GM12878 (cell line): Measurements from ENCODE around the gene ANKRD31. TPM values are rescaled to one million over a fixed set of nuclear protein-coding genes. Genes with fewer than 3 reads are reported as not detected.
A peak's percentile ranks its signal among the peaks of the same experiment; 100 is the strongest.

ENCODE experiments used
- ATAC-seq: fragments of 200-7000 bp; cut with Tn5 transposase; 3 replicates; pipeline ENCODE4 v1.9.1; 2020; ENCODE audit warnings: mild to moderate bottlenecking, moderate library complexity
- BruUV-seq: library from RNA; stranded (reverse); fragments of 400-500 nt; replicated peaks from 2 replicates; lab custom pipeline; 2021; lab: Mats Ljungman, UMichigan
- CTCF ChIA-PET: fragments of 300-600 bp; sonication (Branson Sonifier 250); formaldehyde crosslinking; extraction: SDS; loops from one replicate; lab custom pipeline; 2021; ENCODE audit warnings: inconsistent platforms; lab: Yijun Ruan, JAX
- POLR2A ChIA-PET: fragments of 350-600 bp; formaldehyde crosslinking; extraction: SDS; loops from one replicate; lab custom pipeline; 2021; ENCODE audit warnings: inconsistent platforms; lab: Charles Lee
- RAD21 ChIA-PET: fragments of 300-600 bp; sonication (Branson Sonifier 250); formaldehyde crosslinking; loops from one replicate; lab custom pipeline; 2023; ENCODE audit warnings: antibody characterized with exemption; ENCODE audit not compliant: unreplicated experiment; lab: Charles Lee
- SMC1A ChIA-PET: fragments of 300-600 bp; sonication (Branson Sonifier 250); formaldehyde crosslinking; loops from one replicate; lab custom pipeline; 2023; ENCODE audit not compliant: unreplicated experiment, uncharacterized antibody; lab: Charles Lee
- DNase-seq: peaks from one replicate; pipeline ENCODE4 v3.0.0-alpha.2; 2011; ENCODE audit warnings: low read depth, low spot score
- FAIRE-seq: peaks from 3 replicates; lab custom pipeline; 2011; peaks lifted over from hg19 to GRCh38; lab: Jason Lieb, UNC
- H2AFZ ChIP-seq: 2 replicates; pipeline ENCODE4 v1.6.0; 2011; ENCODE audit warnings: low read depth, low read length, control low read depth; ENCODE audit not compliant: control insufficient read depth
- H3K27ac ChIP-seq: 2 replicates; pipeline ENCODE4 v1.5.1; 2011; ENCODE audit warnings: control low read depth; ENCODE audit not compliant: control insufficient read depth, insufficient read depth
- H3K27me3 ChIP-seq, 2 experiments: replicated peaks in 1 of 2; 2 replicates each; pipeline versions ENCODE4 v1.6.0 to v1.6.1; 2011; ENCODE audit warnings: low read length in 1 of 2; ENCODE audit not compliant: control insufficient read depth in 2 of 2, insufficient read depth in 2 of 2
- H3K36me3 ChIP-seq, 2 experiments: 2 replicates each; pipeline ENCODE4 v1.5.1; 2011; ENCODE audit warnings: low read length in 1 of 2; ENCODE audit not compliant: control insufficient read depth in 2 of 2, insufficient read depth in 2 of 2
- H3K4me1 ChIP-seq: 2 replicates; pipeline ENCODE4 v1.6.1; 2011; ENCODE audit warnings: mild to moderate bottlenecking, low read length, moderate library complexity, mixed read lengths; ENCODE audit not compliant: control insufficient read depth, insufficient read depth
- H3K4me2 ChIP-seq: 2 replicates; pipeline ENCODE4 v1.6.0; 2011; ENCODE audit warnings: control low read depth; ENCODE audit not compliant: control insufficient read depth, insufficient read depth
- H3K4me3 ChIP-seq: fragments of 200-600 bp; sonication (generic); 2 replicates; pipeline ENCODE4 v1.5.1; 2016
- H3K79me2 ChIP-seq: 2 replicates; pipeline ENCODE4 v1.6.0; 2011; ENCODE audit warnings: low read length; ENCODE audit not compliant: control insufficient read depth, insufficient read depth
- H3K9ac ChIP-seq: 2 replicates; pipeline ENCODE4 v1.8.0; 2011; ENCODE audit warnings: low read length, control low read depth, mixed read lengths; ENCODE audit not compliant: control insufficient read depth, insufficient read depth
- H3K9me3 ChIP-seq: replicated peaks from 3 replicates; pipeline ENCODE4 v1.5.1; 2011; ENCODE audit warnings: mild to moderate bottlenecking, low read length; ENCODE audit not compliant: control insufficient read depth, insufficient read depth
- H4K20me1 ChIP-seq: 2 replicates; pipeline ENCODE4 v1.6.0; 2011; ENCODE audit not compliant: control insufficient read depth, insufficient read depth
- CEBPB ChIP-seq, 2 experiments: fragments of 150-350 bp in 1 of 2; IDR thresholded peaks; 2 replicates each; pipeline ENCODE4 v1.6.1; 2012 to 2014; ENCODE audit warnings: low read depth in 2 of 2, low read length in 2 of 2, borderline replicate concordance in 1 of 2, inconsistent platforms in 1 of 2
- CREB1 ChIP-seq: IDR thresholded peaks from 2 replicates; pipeline ENCODE4 v1.6.1; 2012; ENCODE audit warnings: low read depth, mild to moderate bottlenecking, inconsistent platforms
- GATAD2B ChIP-seq: fragments of 450-650 bp; conservative IDR thresholded peaks from 2 replicates; pipeline ENCODE4 v1.6.1; 2017; ENCODE audit warnings: low read depth, mild to moderate bottlenecking, moderate library complexity
- HDAC2 ChIP-seq: fragments of 200-600 bp; sonication (generic); IDR thresholded peaks from 2 replicates; pipeline ENCODE4 v1.6.1; 2017
- HDGF ChIP-seq: fragments of 450-650 bp; IDR thresholded peaks from 2 replicates; pipeline ENCODE4 v1.6.1; 2016; ENCODE audit warnings: antibody characterized with exemption
- IKZF1 ChIP-seq: fragments of 450-650 bp; conservative IDR thresholded peaks from 2 replicates; pipeline ENCODE4 v1.6.1; 2017; ENCODE audit warnings: antibody characterized with exemption, mild to moderate bottlenecking
- IRF5 ChIP-seq: fragments of 450-650 bp; IDR thresholded peaks from 2 replicates; pipeline ENCODE4 v1.6.1; 2017; ENCODE audit warnings: borderline replicate concordance
- MYB ChIP-seq: fragments of 150-350 bp; IDR thresholded peaks from 2 replicates; pipeline ENCODE4 v1.6.1; 2014; ENCODE audit warnings: mild to moderate bottlenecking, low read depth, low read length, borderline replicate concordance
- NRF1 ChIP-seq: conservative IDR thresholded peaks from 2 replicates; pipeline ENCODE4 v1.6.1; 2011; ENCODE audit warnings: mild to moderate bottlenecking, low read depth, low read length, improper control_type of control experiment
- SMC3 ChIP-seq: IDR thresholded peaks from 2 replicates; pipeline ENCODE4 v1.6.1; 2011; ENCODE audit warnings: low read length, improper control_type of control experiment, borderline replicate concordance
- TCF12 ChIP-seq: IDR thresholded peaks from 2 replicates; pipeline ENCODE4 v1.6.1; 2011; ENCODE audit warnings: low read depth, mild to moderate bottlenecking, low read length
- TCF7 ChIP-seq: IDR thresholded peaks from 2 replicates; pipeline ENCODE4 v1.6.1; 2014; ENCODE audit warnings: antibody characterized with exemption, borderline replicate concordance
- ZNF217 ChIP-seq: fragments of 450-650 bp; IDR thresholded peaks from 2 replicates; pipeline ENCODE4 v1.6.1; 2017; ENCODE audit warnings: antibody characterized with exemption, mild to moderate bottlenecking
- ZNF274 ChIP-seq: IDR thresholded peaks from one replicate; pipeline ENCODE4 v1.8.0; 2011; ENCODE audit not compliant: insufficient read length, insufficient read depth
- WGBS: methylation state at CpG from one replicate; pipeline ENCODE4 v1.1.6; 2016; ENCODE audit warnings: low lambda C conversion rate; ENCODE audit not compliant: insufficient replicate concordance, insufficient coverage; ENCODE audit errors: missing lambda C conversion rate; 5-methylcytosine and 5-hydroxymethylcytosine counted together
- in situ Hi-C: fragments of 300-500 bp; cut with MboI; formaldehyde crosslinking; loops from 9 replicates; pipeline ENCODE4 v1.14.3; 2018; ENCODE audit warnings: mixed read lengths
- intact Hi-C: fragments of 100-400 bp; cut with micrococcal nuclease; formaldehyde crosslinking; loops from one replicate; pipeline ENCODE4 v1.14.2; 2022; ENCODE audit not compliant: unreplicated experiment
- polyA plus RNA-seq, 11 experiments: library from polyadenylated mRNA; depleted of rRNA in 4 of 11; unstranded in 6 of 11; stranded (reverse) in 5 of 11; fragments of >200 nt; fragmentation: Nextera tagmentation in 4 of 11; fragmentation: Illumina TruSeq in 1 of 11; extraction: Ambion mirVana in 4 of 11; extraction: Trizol in 1 of 11; gene quantifications; 1 replicate in 1 of 11; 2 replicates in 10 of 11; pipeline versions ENCODE4 v1.2.1 to v1.2.3, GENCODE V29; 2011 to 2016; ENCODE audit warnings: inconsistent platforms in 2 of 11, missing spikeins in 2 of 11, low read depth in 1 of 11
- total RNA-seq, 4 experiments: library from RNA; depleted of rRNA in 3 of 4; stranded (reverse); fragments of >200 nt in 3 of 4; fragmentation: Illumina TruSeq in 1 of 4; extraction: Trizol in 1 of 4; gene quantifications; 2 replicates each; pipeline versions ENCODE4 v1.2.1 to v1.2.3, GENCODE V29; 2013 to 2021
- TF ChIP-seq, protein P1 (sequence below): fragments of 450-650 bp; IDR thresholded peaks from 2 replicates; pipeline ENCODE4 v1.6.1; 2016; ENCODE audit warnings: mild to moderate bottlenecking, moderate library complexity, borderline replicate concordance

Gene ANKRD31
- total and polyA plus RNA-seq, 10 of the 15 experiments (the other 5 are each of a cell fraction or from before 2014, with no cell fraction given) = under 0.01 to 0.10 (median 0.04) TPM; not detected in 3

GRCh38 chr5:75048457-75048953, 188.2 kb downstream of the ANKRD31 start:
- peak overlapping the region; percentile 77 for H3K4me2 ChIP-seq
- ChIA-PET POLR2A (no interaction called here), CTCF (interaction anchor here (0.6 to 2.0 kb wide), 7 partner anchors 9 to 217 kb away, joined by 3 to 6 read pairs (median 4); no protein-coding TSS in a partner anchor), RAD21 (no interaction called here), SMC1A (interaction anchor here (1.2 to 1.6 kb wide), 2 partner anchors 12 to 1208 kb away, joined by 3 read pairs; no protein-coding TSS in a partner anchor)
- H2AFZ ChIP-seq = peak overlapping the region; percentile 22
- H3K36me3 ChIP-seq = no peaks in the 10 kb centered on the region
- no peak overlapping the region for H3K27ac ChIP-seq
- ATAC-seq (peak; percentile 69), FAIRE-seq (peak; percentile 89), DNase-seq (peak; percentile 57)
- in situ Hi-C loops = no loop called here
- peaks cover 14% of the 10 kb centered on the region for H3K4me1 ChIP-seq
- WGBS = 2% methylated on average over 7 of the region's 7 CpGs
- peaks cover 2% of the 10 kb centered on the region; the same call in 1 of the 2 replicates for H4K20me1 ChIP-seq
- no peaks in the 10 kb centered on the region for H3K79me2 ChIP-seq
- H3K4me3 ChIP-seq = peak overlapping the region; percentile 34; the same call in 1 of the 2 replicates
- no TSS peak for BruUV-seq
- H3K27me3 ChIP-seq = peaks cover 0 to 5% of the 10 kb centered on the region in 2 experiments; a peak in 3 of 4 replicates
- intact Hi-C loops = loop anchor here (10.0 kb wide), 1 partner anchor 626 kb away; no protein-coding TSS in a partner anchor
- H3K9me3 ChIP-seq = no peaks in the 10 kb centered on the region
- H3K9ac ChIP-seq = no peak overlapping the region
- TF ChIP-seq NRF1 = no peak
- TF ChIP-seq ZNF274 = no peak
- TF ChIP-seq HDAC2 = no peak
- no peak for TF ChIP-seq TCF7
- no peak for TF ChIP-seq SMC3
- TF ChIP-seq TCF12 = no peak
- TF ChIP-seq, protein P1, sequence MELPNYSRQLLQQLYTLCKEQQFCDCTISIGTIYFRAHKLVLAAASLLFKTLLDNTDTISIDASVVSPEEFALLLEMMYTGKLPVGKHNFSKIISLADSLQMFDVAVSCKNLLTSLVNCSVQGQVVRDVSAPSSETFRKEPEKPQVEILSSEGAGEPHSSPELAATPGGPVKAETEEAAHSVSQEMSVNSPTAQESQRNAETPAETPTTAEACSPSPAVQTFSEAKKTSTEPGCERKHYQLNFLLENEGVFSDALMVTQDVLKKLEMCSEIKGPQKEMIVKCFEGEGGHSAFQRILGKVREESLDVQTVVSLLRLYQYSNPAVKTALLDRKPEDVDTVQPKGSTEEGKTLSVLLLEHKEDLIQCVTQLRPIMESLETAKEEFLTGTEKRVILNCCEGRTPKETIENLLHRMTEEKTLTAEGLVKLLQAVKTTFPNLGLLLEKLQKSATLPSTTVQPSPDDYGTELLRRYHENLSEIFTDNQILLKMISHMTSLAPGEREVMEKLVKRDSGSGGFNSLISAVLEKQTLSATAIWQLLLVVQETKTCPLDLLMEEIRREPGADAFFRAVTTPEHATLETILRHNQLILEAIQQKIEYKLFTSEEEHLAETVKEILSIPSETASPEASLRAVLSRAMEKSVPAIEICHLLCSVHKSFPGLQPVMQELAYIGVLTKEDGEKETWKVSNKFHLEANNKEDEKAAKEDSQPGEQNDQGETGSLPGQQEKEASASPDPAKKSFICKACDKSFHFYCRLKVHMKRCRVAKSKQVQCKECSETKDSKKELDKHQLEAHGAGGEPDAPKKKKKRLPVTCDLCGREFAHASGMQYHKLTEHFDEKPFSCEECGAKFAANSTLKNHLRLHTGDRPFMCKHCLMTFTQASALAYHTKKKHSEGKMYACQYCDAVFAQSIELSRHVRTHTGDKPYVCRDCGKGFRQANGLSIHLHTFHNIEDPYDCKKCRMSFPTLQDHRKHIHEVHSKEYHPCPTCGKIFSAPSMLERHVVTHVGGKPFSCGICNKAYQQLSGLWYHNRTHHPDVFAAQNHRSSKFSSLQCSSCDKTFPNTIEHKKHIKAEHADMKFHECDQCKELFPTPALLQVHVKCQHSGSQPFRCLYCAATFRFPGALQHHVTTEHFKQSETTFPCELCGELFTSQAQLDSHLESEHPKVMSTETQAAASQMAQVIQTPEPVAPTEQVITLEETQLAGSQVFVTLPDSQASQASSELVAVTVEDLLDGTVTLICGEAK = no peak
- no peak for TF ChIP-seq MYB
- TF ChIP-seq HDGF = no peak
- TF ChIP-seq IRF5 = no peak
- no peak for TF ChIP-seq ZNF217
- 0 out of 4 replicates have a peak, but pooled peaks of 1 of the 2 experiments have one; percentile 25 for TF ChIP-seq CEBPB (IDR thresholded peaks at IDR 0.05; ENCODE audit: borderline replicate concordance in 1 of 2, low read depth in 2 of 2, low read length in 2 of 2)
- no peak for TF ChIP-seq CREB1
- TF ChIP-seq GATAD2B = no peak
- TF ChIP-seq IKZF1 = 0 out of 2 replicates have a peak, but pooled peaks have one; percentile 16
